NCI-H226 (cell line): Measurements from ENCODE around the gene RASA3.

Experiments
- DNase-seq: peaks from one replicate; pipeline ENCODE4 v3.0.0-alpha.2; 2015

The RASA3 gene

DNA sequence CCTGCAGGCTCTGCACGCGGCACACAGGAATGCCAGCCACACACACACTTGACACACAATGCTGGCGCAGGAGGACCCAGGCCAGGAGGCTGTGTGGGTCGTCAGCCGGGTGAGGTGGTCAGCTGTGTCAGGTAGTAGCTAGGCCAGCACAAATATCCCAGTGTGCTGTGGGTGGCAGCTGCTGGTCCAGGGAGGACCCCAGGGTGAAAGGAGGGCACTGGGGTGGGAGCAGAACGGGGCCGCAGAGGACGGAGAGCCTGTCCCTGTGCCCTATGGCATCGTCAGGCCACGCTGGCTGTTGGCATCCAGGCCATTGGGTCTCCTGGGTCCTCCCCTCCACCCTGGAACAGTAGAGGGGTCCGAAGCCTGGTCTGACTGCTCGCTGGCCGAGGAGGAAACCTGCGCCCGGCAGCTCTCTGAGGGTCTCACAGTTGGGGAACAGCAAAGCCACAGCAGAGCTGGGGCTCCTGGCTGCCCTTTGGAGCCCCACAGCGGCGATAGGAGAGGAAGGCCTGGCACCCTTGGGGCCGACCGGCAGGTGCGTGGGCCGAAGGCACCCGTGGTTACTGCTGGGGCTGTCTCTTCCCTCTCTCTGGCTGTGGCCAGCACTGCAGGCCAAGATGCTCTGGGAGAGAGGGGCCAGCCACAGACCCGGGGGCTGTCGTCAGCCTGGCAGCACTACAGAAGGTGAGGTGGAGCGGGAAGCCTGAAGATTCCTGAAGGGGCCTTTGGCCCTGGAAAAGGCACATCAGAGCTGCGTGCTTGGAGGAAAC, 185.8 kb downstream of the RASA3 start:
- DNase-seq, result peak; percentile 1

DNA sequence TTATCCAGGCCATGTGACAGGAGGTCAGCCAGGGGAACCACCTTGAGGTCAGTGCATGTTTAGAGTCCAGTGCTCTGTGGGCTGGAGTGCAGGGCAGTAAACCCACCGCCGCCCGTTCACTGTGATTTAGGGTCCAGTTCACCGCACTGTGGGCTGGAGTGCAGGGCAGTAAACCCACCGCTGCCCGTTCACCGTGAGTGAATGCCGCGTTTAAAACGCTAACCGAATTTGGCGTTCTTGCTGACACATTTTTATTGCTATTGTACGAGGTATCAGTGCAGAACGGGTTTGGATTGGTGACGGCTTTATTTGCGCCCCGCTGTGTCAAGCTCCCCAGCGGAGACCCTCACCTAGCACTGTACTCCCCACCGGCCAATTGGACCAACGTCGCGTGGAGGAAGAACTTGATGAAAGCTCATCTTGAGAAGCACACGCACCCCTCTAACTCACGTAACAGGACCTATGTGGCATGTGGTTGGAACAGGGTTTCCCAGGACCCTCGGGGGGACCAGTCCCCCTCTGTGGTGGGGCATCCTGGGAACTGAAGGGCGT, 186.5 kb downstream of the RASA3 start:
- peak; percentile 0 for DNase-seq

GRCh38 chr13:113943821-113944565, 188.4 kb downstream of the RASA3 start:
- DNase-seq, result no peak

DNA sequence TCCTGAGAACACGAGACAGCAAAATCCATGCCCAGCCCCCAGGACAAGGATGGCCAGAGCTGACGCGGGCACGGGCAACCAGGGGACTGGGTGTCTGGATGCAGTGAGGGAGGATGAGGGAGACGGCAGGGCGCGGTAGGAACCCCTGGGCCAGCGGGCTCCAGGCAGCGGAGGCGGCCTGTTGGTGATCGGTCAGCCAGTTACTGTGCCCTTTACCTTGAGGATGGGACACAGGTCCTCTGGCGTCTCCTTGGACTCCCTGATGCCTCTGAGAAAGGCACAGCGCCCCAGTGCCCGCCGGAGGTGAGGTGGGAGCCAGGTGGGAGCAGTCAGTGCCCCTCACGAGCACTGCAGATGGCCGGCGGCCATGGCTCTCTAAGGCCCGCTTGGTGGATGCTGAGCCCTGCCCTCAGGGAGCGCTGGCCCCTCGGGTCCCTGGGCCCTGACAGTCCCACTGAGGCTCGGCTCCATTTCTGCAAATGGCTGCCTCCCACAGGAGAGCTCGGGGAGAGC, 189.8 kb downstream of the RASA3 start:
- DNase-seq, result no peak

- DNase-seq, result no peak
Observed at GRCh38 chr13:113941571-113942191, 190.7 kb downstream of the RASA3 start.

- no peak for DNase-seq
Observed at GRCh38 chr13:113939944-113940297, 192.5 kb downstream of the RASA3 start.

GRCh38 chr13:113939129-113939943, 193.1 kb downstream of the RASA3 start:
- DNase-seq, result no peak

- no peak for DNase-seq
Observed at GRCh38 chr13:113938716-113939115, 193.7 kb downstream of the RASA3 start.

DNA sequence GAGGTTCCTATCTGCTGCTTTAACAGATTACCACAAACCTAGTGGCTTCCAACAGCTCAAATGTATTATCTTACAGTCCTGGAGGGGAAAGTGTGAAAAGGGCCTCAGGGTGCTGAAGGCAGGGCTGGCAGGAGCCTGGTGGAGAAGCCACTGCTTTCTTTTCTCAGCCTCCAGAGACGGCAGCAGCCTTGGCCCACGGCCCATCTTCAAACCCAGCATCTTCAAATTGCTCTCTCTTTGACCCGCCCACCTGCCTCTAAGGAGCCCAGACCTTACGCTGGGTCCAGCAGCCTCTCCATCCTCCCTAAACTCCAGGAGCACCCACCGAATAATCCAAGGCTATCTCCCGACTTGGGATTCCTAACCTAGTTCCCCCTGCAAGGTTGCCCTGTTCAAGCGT, 194.2 kb downstream of the RASA3 start:
- DNase-seq, result peak; percentile 29

GRCh38 chr13:113937527-113938180, 194.8 kb downstream of the RASA3 start:
- no peak for DNase-seq

DNA sequence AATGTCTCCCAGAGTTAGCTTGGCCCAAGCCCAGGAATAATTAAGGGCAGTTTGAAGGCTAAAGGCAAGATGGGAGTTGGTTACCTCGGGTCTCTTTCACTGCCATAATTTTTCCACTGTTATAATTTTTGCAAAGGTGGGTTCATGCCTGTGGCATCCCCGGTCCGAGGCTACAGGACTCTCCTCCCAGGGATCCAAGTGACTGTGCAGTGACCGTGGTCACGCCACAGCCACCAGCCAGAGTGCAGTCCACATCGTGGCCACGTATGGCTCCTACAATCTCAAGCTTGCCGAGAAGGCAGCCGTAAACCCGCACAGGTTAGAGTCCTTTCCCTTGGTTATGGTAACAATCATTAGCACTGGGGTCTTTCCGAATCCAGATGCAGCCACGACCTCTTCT, 195.3 kb downstream of the RASA3 start:
- no peak for DNase-seq

DNA sequence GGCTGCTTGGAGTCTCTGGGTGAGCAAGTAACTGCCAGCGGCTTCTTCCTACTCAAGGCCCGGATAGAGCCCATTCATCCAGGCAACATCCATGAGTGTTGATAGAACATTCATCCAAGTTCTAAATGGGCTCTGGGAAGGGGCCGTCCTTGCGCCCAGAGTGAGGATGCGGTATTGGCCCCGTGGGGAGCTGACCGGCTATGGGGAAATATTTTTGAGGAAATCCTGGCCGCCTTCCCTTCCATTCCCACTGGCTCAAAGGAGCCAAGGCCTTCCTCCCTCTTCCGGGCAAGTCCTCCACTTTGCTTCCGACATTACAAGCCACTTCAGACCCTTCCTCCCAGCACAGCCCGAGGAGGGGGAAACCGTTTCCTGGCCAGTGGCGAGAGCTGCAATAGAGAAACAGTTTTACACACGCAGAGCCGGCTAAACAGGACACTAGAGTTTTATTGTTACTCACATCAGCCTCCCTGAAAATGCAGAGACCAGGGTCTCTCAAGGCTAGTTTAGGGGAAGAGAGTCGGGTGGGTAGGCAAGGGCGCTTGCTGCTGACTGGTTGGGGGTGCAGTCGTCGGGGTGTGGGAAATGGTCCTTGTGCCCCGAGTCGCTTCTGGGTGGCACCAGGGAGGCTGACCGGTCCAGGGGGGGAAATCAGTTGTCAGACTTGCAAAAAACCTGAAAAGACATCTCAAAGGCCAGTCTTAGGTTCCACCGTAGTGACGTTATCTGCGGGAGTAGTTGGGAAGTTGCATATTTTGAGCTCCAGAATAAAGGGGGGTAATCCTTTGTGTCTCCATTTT, 196.1 kb downstream of the RASA3 start:
- DNase-seq, result no peak

- no peak for DNase-seq
Observed at GRCh38 chr13:113935001-113935844, 197.2 kb downstream of the RASA3 start.

- no peak for DNase-seq
Observed at GRCh38 chr13:113934576-113934975, 197.8 kb downstream of the RASA3 start.

GRCh38 chr13:113933901-113934300, 198.5 kb downstream of the RASA3 start:
- DNase-seq, result no peak

- no peak for DNase-seq
Observed at GRCh38 chr13:113931841-113932459, 200.5 kb downstream of the RASA3 start.

GRCh38 chr13:113930671-113931637, 201.5 kb downstream of the RASA3 start:
- DNase-seq, result no peak
